Osteocyte (in vitro differentiated cells): ENCODE data around the gene DDI2. TPM values are rescaled to one million over a fixed set of nuclear protein-coding genes. Genes with fewer than 3 reads are reported as not detected.
"Not testable (repeated sequence)": the region's sequence is repeated elsewhere in the genome, so short reads cannot be mapped to it uniquely, and the experiment has no call there.

Experiments used
- DNase-seq: peaks from one replicate; pipeline ENCODE4 v3.0.0; 2021; ENCODE audit warnings: mixed read lengths; ENCODE audit not compliant: unreplicated experiment; ENCODE audit errors: extremely low spot score
- H3K27ac Mint-ChIP-seq: one replicate; pipeline ENCODE4 v1.8.0; 2021; ENCODE audit warnings: mild to moderate bottlenecking, mixed read lengths; ENCODE audit not compliant: unreplicated experiment
- H3K27me3 Mint-ChIP-seq: one replicate; pipeline ENCODE4 v1.8.0; 2021; ENCODE audit warnings: mixed read lengths; ENCODE audit not compliant: unreplicated experiment
- H3K36me3 Mint-ChIP-seq: one replicate; pipeline ENCODE4 v1.8.0; 2021; ENCODE audit warnings: mixed read lengths; ENCODE audit not compliant: unreplicated experiment
- H3K4me1 Mint-ChIP-seq: one replicate; pipeline ENCODE4 v1.8.0; 2021; ENCODE audit warnings: mixed read lengths; ENCODE audit not compliant: unreplicated experiment
- H3K4me3 Mint-ChIP-seq: one replicate; pipeline ENCODE4 v1.8.0; 2021; ENCODE audit warnings: mild to moderate bottlenecking, moderate library complexity, mixed read lengths; ENCODE audit not compliant: unreplicated experiment
- H3K9me3 Mint-ChIP-seq: one replicate; pipeline ENCODE4 v1.8.0; 2021; ENCODE audit warnings: mixed read lengths; ENCODE audit not compliant: unreplicated experiment
- total RNA-seq: library from RNA; stranded (reverse); gene quantifications from 2 replicates; pipeline ENCODE4 v1.2.1, GENCODE V29; 2021
- TF ChIP-seq, protein P1 (sequence below): fragments of 200-600 bp; sonication (generic); IDR thresholded peaks from 2 replicates; pipeline ENCODE4 v1.5.0; 2021; ENCODE audit warnings: antibody characterized with exemption, mild to moderate bottlenecking, moderate library complexity

DDI2 gene
- total RNA-seq, 1 donor from 2014 or later, result 23.4 TPM

DNA sequence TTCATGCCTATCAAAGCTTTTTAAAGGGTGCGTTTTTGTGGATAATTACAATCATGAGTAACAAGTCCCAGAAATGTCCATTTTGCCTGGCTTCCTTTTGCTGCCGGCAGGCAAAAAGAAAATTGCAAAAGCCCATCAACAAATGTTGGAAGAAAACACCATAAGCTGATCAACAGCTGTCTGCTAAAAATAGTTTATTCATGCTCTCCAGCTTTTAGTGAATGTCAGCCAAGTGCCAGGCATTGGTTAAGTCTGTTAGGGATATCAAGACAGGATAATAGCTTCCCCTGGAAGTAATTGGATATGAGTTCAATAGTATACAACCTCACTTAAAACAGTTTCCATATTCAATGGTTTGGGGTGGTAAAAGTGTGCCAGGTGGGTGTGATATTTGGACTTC, 18.8 kb upstream of the DDI2 start:
- Mint-ChIP-seq H3K9me3 (no peaks in the 10 kb centered on the region), H3K27ac (no peak overlapping the region), H3K4me3 (no peak overlapping the region), H3K27me3 (peaks cover 22% of the 10 kb centered on the region), H3K4me1 (peaks cover 11% of the 10 kb centered on the region), H3K36me3 (no peaks in the 10 kb centered on the region)
- DNase-seq, result no peak
- TF ChIP-seq, protein P1, sequence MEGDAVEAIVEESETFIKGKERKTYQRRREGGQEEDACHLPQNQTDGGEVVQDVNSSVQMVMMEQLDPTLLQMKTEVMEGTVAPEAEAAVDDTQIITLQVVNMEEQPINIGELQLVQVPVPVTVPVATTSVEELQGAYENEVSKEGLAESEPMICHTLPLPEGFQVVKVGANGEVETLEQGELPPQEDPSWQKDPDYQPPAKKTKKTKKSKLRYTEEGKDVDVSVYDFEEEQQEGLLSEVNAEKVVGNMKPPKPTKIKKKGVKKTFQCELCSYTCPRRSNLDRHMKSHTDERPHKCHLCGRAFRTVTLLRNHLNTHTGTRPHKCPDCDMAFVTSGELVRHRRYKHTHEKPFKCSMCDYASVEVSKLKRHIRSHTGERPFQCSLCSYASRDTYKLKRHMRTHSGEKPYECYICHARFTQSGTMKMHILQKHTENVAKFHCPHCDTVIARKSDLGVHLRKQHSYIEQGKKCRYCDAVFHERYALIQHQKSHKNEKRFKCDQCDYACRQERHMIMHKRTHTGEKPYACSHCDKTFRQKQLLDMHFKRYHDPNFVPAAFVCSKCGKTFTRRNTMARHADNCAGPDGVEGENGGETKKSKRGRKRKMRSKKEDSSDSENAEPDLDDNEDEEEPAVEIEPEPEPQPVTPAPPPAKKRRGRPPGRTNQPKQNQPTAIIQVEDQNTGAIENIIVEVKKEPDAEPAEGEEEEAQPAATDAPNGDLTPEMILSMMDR, result no peak

GRCh38 chr1:15603050-15603965, 13.9 kb upstream of the DDI2 start:
- Mint-ChIP-seq H3K36me3 (peaks cover 2% of the 10 kb centered on the region), H3K4me3 (peak overlapping the region; percentile 81), H3K9me3 (peaks cover 5% of the 10 kb centered on the region), H3K27ac (peak overlapping the region; percentile 87), H3K4me1 (peaks cover 13% of the 10 kb centered on the region), H3K27me3 (peaks cover 17% of the 10 kb centered on the region)
- TF ChIP-seq, protein P1, result no peak
- peak; percentile 98 for DNase-seq

DNA sequence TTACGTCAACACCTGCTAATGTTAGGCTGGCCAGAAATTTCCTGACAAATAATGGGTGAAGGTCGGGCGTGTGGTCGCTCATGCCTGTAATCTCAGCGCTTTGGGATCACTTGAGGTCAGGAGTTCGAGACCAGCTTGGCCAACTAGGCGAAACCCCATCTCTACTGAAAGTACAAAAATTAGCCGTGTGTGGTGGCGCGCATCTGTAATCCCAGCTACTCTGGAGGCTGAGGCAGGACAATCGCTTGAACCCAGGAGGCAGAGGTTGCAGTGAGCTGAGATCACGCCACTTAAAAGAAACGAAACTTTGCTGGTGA, 13.3 kb upstream of the DDI2 start:
- DNase-seq, H3K36me3 Mint-ChIP-seq, H3K9me3 Mint-ChIP-seq: not testable (repeated sequence)
- Mint-ChIP-seq H3K4me1 (peaks cover 13% of the 10 kb centered on the region), H3K27ac (peak overlapping the region; percentile 87), H3K27me3 (peaks cover 12% of the 10 kb centered on the region), H3K4me3 (peak overlapping the region; percentile 81)

DNA sequence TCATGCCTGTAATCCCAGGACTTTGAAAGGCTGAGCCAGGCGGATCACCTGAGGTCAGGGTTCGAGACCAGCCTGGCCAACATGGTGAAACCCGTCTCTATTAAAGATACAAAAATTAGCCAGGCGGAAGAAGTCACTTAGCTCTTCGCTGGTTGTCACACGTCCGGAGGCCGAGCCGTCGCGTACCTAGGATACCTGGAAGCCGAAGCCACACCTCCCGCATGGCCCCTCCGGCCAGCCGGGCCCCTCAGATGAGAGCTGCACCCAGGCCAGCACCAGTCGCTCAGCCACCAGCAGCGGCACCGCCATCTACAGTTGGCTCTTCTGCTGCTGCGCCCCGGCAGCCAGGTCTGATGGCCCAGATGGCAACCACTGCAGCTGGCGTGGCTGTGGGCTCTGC, 12.9 kb upstream of the DDI2 start:
- H3K9me3 Mint-ChIP-seq, DNase-seq, H3K36me3 Mint-ChIP-seq, H3K27me3 Mint-ChIP-seq: not testable (repeated sequence)
- peaks cover 13% of the 10 kb centered on the region for H3K4me1 Mint-ChIP-seq
- H3K4me3 Mint-ChIP-seq, result peak overlapping the region; percentile 4
- H3K27ac Mint-ChIP-seq, result peak overlapping the region; percentile 87

GRCh38 chr1:15605398-15606383, 11.6 kb upstream of the DDI2 start:
- no peak overlapping the region for H3K27ac Mint-ChIP-seq
- H3K9me3 Mint-ChIP-seq, result peaks cover 5% of the 10 kb centered on the region
- H3K4me1 Mint-ChIP-seq, result peaks cover 13% of the 10 kb centered on the region
- peaks cover 8% of the 10 kb centered on the region for H3K27me3 Mint-ChIP-seq
- TF ChIP-seq, protein P1, result no peak
- peaks cover 2% of the 10 kb centered on the region for H3K36me3 Mint-ChIP-seq
- DNase-seq, result no peak
- no peak overlapping the region for H3K4me3 Mint-ChIP-seq
